Renal cortex interstitium (tissue), 11 donors: ENCODE data around the gene BEST3. TPM values are rescaled to one million over a fixed set of nuclear protein-coding genes. Genes with fewer than 3 reads are reported as not detected.
A peak's percentile ranks its signal among the peaks of the same experiment; 100 is the strongest.

Experiments used
- DNase-seq, 11 donors: peaks; one replicate each; pipeline ENCODE4 v3.0.0-alpha.2; 2013; ENCODE audit warnings: low read depth in 9 of 11, low spot score in 4 of 11; ENCODE audit errors: extremely low read depth in 1 of 11
- polyA plus RNA-seq, 3 donors: library from polyadenylated mRNA; unstranded; fragments of 120-200 nt; gene quantifications; one replicate each; pipeline ENCODE4 v1.2.1, GENCODE V29; 2013; ENCODE audit not compliant: insufficient read length in 3 of 3

Gene BEST3
- polyA plus RNA-seq, 3 donors = 0.20 to 0.36 (median 0.30) TPM

- peak in 10 of 11 donors; percentile 32 to 62 (median 54) for DNase-seq
Observed at GRCh38 chr12:69657376-69658137, 41.5 kb downstream of the BEST3 start.

GRCh38 chr12:69655616-69656340 is 43.3 kb downstream of the BEST3 start:
- DNase-seq = peak in 4 of 11 donors; percentile 8 to 26 (median 16)

GRCh38 chr12:69653703-69654102 is 45.4 kb downstream of the BEST3 start:
- no peak for DNase-seq

- no peak for DNase-seq
Observed at GRCh38 chr12:69651922-69652321, 47.2 kb downstream of the BEST3 start.

GRCh38 chr12:69649529-69649928 is 49.6 kb downstream of the BEST3 start:
- DNase-seq = no peak

GRCh38 chr12:69648476-69648875 is 50.6 kb downstream of the BEST3 start:
- DNase-seq = no peak

DNA sequence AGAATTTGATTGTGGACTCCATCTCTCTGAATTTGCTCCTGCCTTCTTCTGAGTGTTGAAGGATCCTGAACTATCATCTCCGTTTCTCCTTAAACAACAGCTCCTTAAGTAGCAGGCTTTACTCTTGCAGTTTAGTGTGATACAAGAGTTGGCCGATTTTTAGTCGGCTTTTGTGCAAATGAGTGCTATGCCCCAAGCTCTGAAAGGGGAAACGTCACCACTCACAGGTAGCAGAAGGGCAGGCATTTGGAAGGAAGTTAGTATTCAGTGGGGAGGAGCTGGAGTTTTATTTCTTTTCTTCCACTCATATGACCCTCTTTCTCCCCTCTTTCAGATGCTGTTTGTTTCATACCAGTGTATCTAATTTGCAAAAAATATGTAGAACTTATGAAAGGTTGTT is 51.9 kb downstream of the BEST3 start:
- DNase-seq = no peak

GRCh38 chr12:69645031-69645430 is 54.1 kb downstream of the BEST3 start:
- no peak for DNase-seq

- DNase-seq = no peak
Observed at GRCh38 chr12:69644511-69644910, 54.6 kb downstream of the BEST3 start.

- no peak for DNase-seq
Observed at GRCh38 chr12:69642531-69642930, 56.6 kb downstream of the BEST3 start.

DNA sequence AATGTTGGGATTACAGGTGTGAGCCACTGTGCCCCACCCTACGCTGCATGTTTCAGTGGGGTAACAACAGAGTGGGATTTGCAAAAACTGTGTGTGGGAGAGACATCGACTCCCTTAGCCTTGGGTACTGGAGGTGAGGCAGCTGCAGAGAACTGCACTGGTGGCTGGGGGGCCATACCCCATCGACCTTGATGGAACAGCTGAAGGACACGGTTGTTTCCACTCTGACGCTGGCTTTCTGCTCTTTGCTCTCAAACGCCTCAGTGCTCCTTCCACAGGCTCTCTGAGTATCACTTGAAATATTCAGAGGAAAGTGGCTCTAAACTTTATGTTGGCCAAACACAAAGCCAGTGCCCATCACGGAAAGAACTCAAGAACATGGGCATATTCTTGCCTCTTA is 57.6 kb downstream of the BEST3 start:
- no peak for DNase-seq

GRCh38 chr12:69639400-69640016 is 59.6 kb downstream of the BEST3 start:
- peak in 10 of 11 donors; percentile 23 to 60 (median 39) for DNase-seq

GRCh38 chr12:69633061-69633460 is 66.0 kb downstream of the BEST3 start:
- DNase-seq = no peak

GRCh38 chr12:69630191-69630590 is 68.9 kb downstream of the BEST3 start:
- DNase-seq = no peak

- no peak for DNase-seq
Observed at GRCh38 chr12:69627501-69627900, 71.6 kb downstream of the BEST3 start.

GRCh38 chr12:69623970-69624369 is 75.1 kb downstream of the BEST3 start:
- no peak for DNase-seq

GRCh38 chr12:69621551-69621950 is 77.6 kb downstream of the BEST3 start:
- DNase-seq = no peak

GRCh38 chr12:69620921-69621320 is 78.2 kb downstream of the BEST3 start:
- DNase-seq = no peak

GRCh38 chr12:69620077-69620476 is 79.0 kb downstream of the BEST3 start:
- no peak for DNase-seq

GRCh38 chr12:69619050-69619449 is 80.1 kb downstream of the BEST3 start:
- DNase-seq = peak in 1 of 11 donors; percentile 21
